ENCODE results near the gene TTK.
A peak's percentile ranks its signal among the peaks of the same experiment; 100 is the strongest.

TTK gene

GRCh38 chr6:80004173-80005072 lies at the start of gene TTK:
Gene TTK (plus strand): TSS chr6:80004649. CDS start chr6:80005844, 1,195 bp downstream.
- peak; percentile 63 for DNase-seq (ENCODE audit: low spot score)

- DNase-seq (ENCODE audit: low spot score) = no peak
These were observed 49.6 kb upstream of the TTK start for GRCh38 chr6:79954849-79955248.

- no peak for DNase-seq (ENCODE audit: low spot score)
These were observed 39.8 kb upstream of the TTK start for GRCh38 chr6:79964607-79965081.

- no peak for DNase-seq (ENCODE audit: low spot score)
These were observed 37.3 kb upstream of the TTK start for GRCh38 chr6:79967178-79967577.

GRCh38 chr6:79969784-79970183 lies 34.7 kb upstream of the TTK start:
- DNase-seq (ENCODE audit: low spot score) = no peak

GRCh38 chr6:79971193-79971592 lies 33.3 kb upstream of the TTK start:
- no peak for DNase-seq (ENCODE audit: low spot score)

GRCh38 chr6:79981652-79982051 lies 22.8 kb upstream of the TTK start:
- no peak for DNase-seq (ENCODE audit: low spot score)

- DNase-seq (ENCODE audit: low spot score) = no peak
These were observed 20.2 kb upstream of the TTK start for GRCh38 chr6:79984261-79984660.

GRCh38 chr6:79985128-79985527 lies 19.3 kb upstream of the TTK start:
- no peak for DNase-seq (ENCODE audit: low spot score)

- DNase-seq (ENCODE audit: low spot score) = no peak
These were observed 14.8 kb upstream of the TTK start for GRCh38 chr6:79989641-79990040.

GRCh38 chr6:79993012-79993910 lies 11.2 kb upstream of the TTK start:
- DNase-seq (ENCODE audit: low spot score) = no peak

- DNase-seq (ENCODE audit: low spot score) = no peak
These were observed 10.5 kb upstream of the TTK start for GRCh38 chr6:79993911-79994309.

GRCh38 chr6:79997728-79998127 lies 6.7 kb upstream of the TTK start:
- DNase-seq (ENCODE audit: low spot score) = no peak

- no peak for DNase-seq (ENCODE audit: low spot score)
These were observed 3.1 kb upstream of the TTK start for GRCh38 chr6:80001337-80001736.

GRCh38 chr6:80003826-80004172 lies 650 bp upstream of the TTK start:
- DNase-seq (ENCODE audit: low spot score) = no peak

- DNase-seq (ENCODE audit: low spot score) = no peak
These were observed 957 bp downstream of the TTK start for GRCh38 chr6:80005406-80005805.

- DNase-seq (ENCODE audit: low spot score) = no peak
These were observed 2.1 kb downstream of the TTK start for GRCh38 chr6:80006541-80006940.

- no peak for DNase-seq (ENCODE audit: low spot score)
These were observed 5.1 kb downstream of the TTK start for GRCh38 chr6:80009531-80009930.

- DNase-seq (ENCODE audit: low spot score) = no peak
These were observed 5.8 kb downstream of the TTK start for GRCh38 chr6:80010288-80010687.

- no peak for DNase-seq (ENCODE audit: low spot score)
These were observed 11.5 kb downstream of the TTK start for GRCh38 chr6:80015839-80016435.

- no peak for DNase-seq (ENCODE audit: low spot score)
These were observed 16.1 kb downstream of the TTK start for GRCh38 chr6:80020381-80021120.

GRCh38 chr6:80021131-80021530 lies 16.7 kb downstream of the TTK start:
- DNase-seq (ENCODE audit: low spot score) = no peak
